Right lobe of liver (tissue), 6 donors: Measurements from ENCODE around the gene NLRP14. TPM values are rescaled to one million over a fixed set of nuclear protein-coding genes. Genes with fewer than 3 reads are reported as not detected.

ENCODE experiments used
- ATAC-seq, 4 donors: fragments of 200-7000 bp; cut with Tn5 transposase; one replicate each; pipeline ENCODE4 v1.9.1; 2020; ENCODE audit warnings: mild to moderate bottlenecking in 4 of 4, moderate library complexity in 4 of 4
- DNase-seq, 3 donors: peaks; one replicate each; pipeline ENCODE4 v3.0.0-alpha.2; 2020
- H3K27ac ChIP-seq, 3 donors: fragments of 200-600 bp; one replicate each; pipeline ENCODE4 v1.8.0; 2022
- H3K27me3 ChIP-seq, 2 donors: fragments of 200-600 bp; one replicate each; pipeline ENCODE4 v1.8.0; 2022
- H3K36me3 ChIP-seq, 4 donors: fragments of 200-600 bp; sonication (generic) in 1 of 4; one replicate each; pipeline versions ENCODE4 v1.5.1 to v1.8.0; 2017 to 2022; ENCODE audit warnings: control low read depth in 1 of 4
- H3K4me1 ChIP-seq, 4 donors: fragments of 200-600 bp; sonication (generic) in 1 of 4; one replicate each; pipeline versions ENCODE4 v1.5.1 to v1.8.0; 2017 to 2022; ENCODE audit warnings: control low read depth in 1 of 4
- H3K4me3 ChIP-seq, 3 donors: fragments of 200-600 bp; one replicate each; pipeline ENCODE4 v1.8.0; 2022
- H3K9me3 ChIP-seq, 4 donors: fragments of 200-600 bp; sonication (generic) in 1 of 4; one replicate each; pipeline versions ENCODE4 v1.5.1 to v1.8.0; 2017 to 2022; ENCODE audit warnings: control low read depth in 1 of 4
- POLR2A ChIP-seq: fragments of 450-650 bp; IDR thresholded peaks from one replicate; pipeline ENCODE4 v1.6.1; 2017; ENCODE audit warnings: antibody characterized with exemption, mild to moderate bottlenecking
- WGBS: methylation state at CpG from one replicate; pipeline ENCODE4 v1.1.6; 2018; ENCODE audit warnings: low coverage, low lambda C conversion rate; ENCODE audit not compliant: insufficient coverage; ENCODE audit errors: missing lambda C conversion rate; 5-methylcytosine and 5-hydroxymethylcytosine counted together
- intact Hi-C, 2 donors: fragments of 100-400 bp; cut with DNase I; formaldehyde crosslinking; loops; one replicate each; pipeline versions ENCODE4 v1.11.2 to v1.14.1; 2022
- total RNA-seq, 6 experiments: library from RNA; depleted of rRNA in 2 of 6; stranded (reverse); fragments of >200 nt in 2 of 6; fragmentation: NEBNext Ultra II Directional in 3 of 6; extraction: Animal tissue kit (Norgen Biotek cat#: 25700) in 3 of 6; gene quantifications; one replicate each; pipeline versions ENCODE4 v1.1.0 to v1.2.4, GENCODE V29; 2016 to 2023
- TF ChIP-seq, protein P1 (sequence below), 4 donors: fragments of 200-600 bp in 3 of 4; fragments of 450-650 bp in 1 of 4; IDR thresholded peaks; one replicate each; pipeline versions ENCODE4 v1.5.1 to v1.8.0; 2016 to 2022; ENCODE audit warnings: antibody characterized with exemption in 4 of 4, mild to moderate bottlenecking in 2 of 4
- donor health status: DM: no; HTN: yes; CAD: no.
- donor health status: DM: no; HTN: no; CAD: no.
- donor health status: DM: no; HTN: no; CAD: no.
- donor health status: DM: no; HTN: yes; CAD: no.
- donor health status: DM: no; HTN: yes; CAD: no.

Gene NLRP14
- total RNA-seq, 6 experiments from 2014 or later, result 0.07 to 0.26 (median 0.10) TPM; not detected in 2

DNA sequence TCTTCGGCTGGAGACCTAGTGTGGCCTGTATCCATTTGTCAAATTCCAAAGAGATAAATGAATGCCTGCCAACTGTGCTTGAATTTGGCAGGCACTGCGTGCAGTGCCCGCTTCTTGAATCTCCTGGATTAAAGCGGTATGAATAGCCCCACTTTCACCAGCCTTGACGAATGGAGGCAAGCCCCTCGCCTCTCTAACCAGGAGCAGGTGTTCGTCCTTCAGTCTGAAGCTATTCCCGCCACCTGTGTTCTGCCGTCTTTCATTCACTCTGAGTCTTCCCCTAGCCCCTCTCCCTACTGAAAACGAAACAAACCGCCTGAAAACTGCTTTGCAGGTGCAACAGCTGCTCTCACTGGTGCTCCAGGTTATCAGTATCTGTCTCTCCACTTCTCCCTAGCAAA, 11.2 kb downstream of the NLRP14 start:
- Histone ChIP-seq H3K27me3 (no peaks in the 10 kb centered on the region), H3K4me3 (peak overlapping the region in 2 of 3 donors; percentile 49), H3K9me3 (no peaks in the 10 kb centered on the region), H3K4me1 (peaks cover 0 to 23% (median 4%) of the 10 kb centered on the region in 4 donors), H3K36me3 (no peaks in the 10 kb centered on the region), H3K27ac (peak overlapping the region in 1 of 3 donors; percentile 29)
- 39% methylated on average over 5 of the region's 11 CpGs for WGBS
- intact Hi-C loops, result no loop called here
- ATAC-seq (peak; percentile 68 to 80 (median 76)), DNase-seq (peak in 1 of 3 donors; percentile 50)
- TF ChIP-seq, protein P1, sequence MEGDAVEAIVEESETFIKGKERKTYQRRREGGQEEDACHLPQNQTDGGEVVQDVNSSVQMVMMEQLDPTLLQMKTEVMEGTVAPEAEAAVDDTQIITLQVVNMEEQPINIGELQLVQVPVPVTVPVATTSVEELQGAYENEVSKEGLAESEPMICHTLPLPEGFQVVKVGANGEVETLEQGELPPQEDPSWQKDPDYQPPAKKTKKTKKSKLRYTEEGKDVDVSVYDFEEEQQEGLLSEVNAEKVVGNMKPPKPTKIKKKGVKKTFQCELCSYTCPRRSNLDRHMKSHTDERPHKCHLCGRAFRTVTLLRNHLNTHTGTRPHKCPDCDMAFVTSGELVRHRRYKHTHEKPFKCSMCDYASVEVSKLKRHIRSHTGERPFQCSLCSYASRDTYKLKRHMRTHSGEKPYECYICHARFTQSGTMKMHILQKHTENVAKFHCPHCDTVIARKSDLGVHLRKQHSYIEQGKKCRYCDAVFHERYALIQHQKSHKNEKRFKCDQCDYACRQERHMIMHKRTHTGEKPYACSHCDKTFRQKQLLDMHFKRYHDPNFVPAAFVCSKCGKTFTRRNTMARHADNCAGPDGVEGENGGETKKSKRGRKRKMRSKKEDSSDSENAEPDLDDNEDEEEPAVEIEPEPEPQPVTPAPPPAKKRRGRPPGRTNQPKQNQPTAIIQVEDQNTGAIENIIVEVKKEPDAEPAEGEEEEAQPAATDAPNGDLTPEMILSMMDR (IDR thresholded peaks at IDR 0.05), result no peak
- no peak for TF ChIP-seq POLR2A

- ATAC-seq (peak; percentile 39 to 63 (median 58)), DNase-seq (no peak)
- Histone ChIP-seq H3K27me3 (no peaks in the 10 kb centered on the region), H3K36me3 (no peaks in the 10 kb centered on the region), H3K4me3 (no peak overlapping the region), H3K9me3 (no peaks in the 10 kb centered on the region), H3K4me1 (peaks cover 0 to 23% (median 4%) of the 10 kb centered on the region in 4 donors), H3K27ac (no peak overlapping the region)
- WGBS, result 0% methylated on average over 1 of the region's 1 CpG
- intact Hi-C loops, result no loop called here
- TF ChIP-seq, protein P1 (IDR thresholded peaks at IDR 0.05), result no peak
- no peak for TF ChIP-seq POLR2A
Observed at GRCh38 chr11:7032692-7033091, 12.4 kb downstream of the NLRP14 start.

GRCh38 chr11:7034019-7034418, 13.7 kb downstream of the NLRP14 start:
- Histone ChIP-seq H3K4me1 (peaks cover 0 to 23% (median 4%) of the 10 kb centered on the region in 4 donors), H3K9me3 (no peaks in the 10 kb centered on the region), H3K27me3 (no peaks in the 10 kb centered on the region), H3K36me3 (no peaks in the 10 kb centered on the region), H3K27ac (peak overlapping the region in 1 of 3 donors; percentile 3), H3K4me3 (peak overlapping the region in 1 of 3 donors; percentile 19)
- intact Hi-C loops, result no loop called here
- TF ChIP-seq, protein P1 (IDR thresholded peaks at IDR 0.05), result no peak
- TF ChIP-seq POLR2A, result no peak
- ATAC-seq (peak; percentile 51 to 62 (median 58)), DNase-seq (no peak)
- 29% methylated on average over 6 of the region's 6 CpGs for WGBS

DNA sequence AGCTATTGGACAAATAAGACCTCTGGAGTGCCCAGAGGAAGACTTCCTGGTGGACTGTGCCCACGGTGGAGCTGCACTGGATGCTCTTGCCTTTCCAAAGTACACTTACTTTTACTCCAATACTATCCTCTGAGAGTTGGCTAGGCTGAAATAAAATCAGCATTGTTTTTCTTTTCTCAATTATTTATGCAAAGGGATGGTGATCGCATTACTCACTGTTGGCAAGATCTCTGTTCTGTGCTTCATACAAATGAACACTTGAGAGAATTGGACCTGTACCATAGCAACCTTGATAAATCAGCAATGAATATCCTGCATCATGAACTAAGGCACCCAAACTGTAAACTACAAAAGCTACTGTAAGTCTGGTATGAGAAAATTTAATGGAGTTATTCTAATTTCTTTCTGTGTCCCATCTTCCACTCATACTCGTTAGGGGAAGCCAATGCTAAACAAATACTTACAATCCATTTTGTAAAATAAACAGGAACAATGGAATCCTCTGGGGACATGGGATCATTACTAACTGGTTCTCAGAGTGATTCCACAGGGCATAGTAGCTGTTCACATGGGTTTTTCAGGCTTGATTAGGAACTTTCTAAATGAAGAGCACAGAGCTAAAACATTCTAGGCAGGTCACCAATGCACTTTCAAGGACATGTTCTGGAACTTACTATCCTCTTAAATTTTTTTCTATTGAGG, 26.3 kb downstream of the NLRP14 start:
- H3K27me3 ChIP-seq, result no peaks in the 10 kb centered on the region
- intact Hi-C loops, result no loop called here
- 52% methylated on average over 3 of the region's 3 CpGs for WGBS
- H3K36me3 ChIP-seq, result no peaks in the 10 kb centered on the region
- no peaks in the 10 kb centered on the region for H3K4me1 ChIP-seq
- no peaks in the 10 kb centered on the region for H3K9me3 ChIP-seq
- no peak for ATAC-seq
- no peak for DNase-seq
- H3K27ac ChIP-seq, result no peak overlapping the region
- H3K4me3 ChIP-seq, result no peak overlapping the region
- TF ChIP-seq, protein P1 (IDR thresholded peaks at IDR 0.05), result no peak
- no peak for TF ChIP-seq POLR2A
